Measurements from ENCODE around the gene FGF12. TPM values are rescaled to one million over a fixed set of nuclear protein-coding genes. Genes with fewer than 3 reads are reported as not detected.

Gene FGF12
- total RNA-seq, 4 donors from 2014 or later: 1.0 to 4.4 (median 1.3) TPM; not detected in 1

GRCh38 chr3:192422321-192422996 is 304.9 kb downstream of the FGF12 start:
- no peaks in the 10 kb centered on the region for H3K9me3 ChIP-seq
- H3K36me3 ChIP-seq: no peaks in the 10 kb centered on the region
- no peak for DNase-seq
- H3K4me3 ChIP-seq: no peak overlapping the region
- no peak overlapping the region for H3K27ac ChIP-seq
- no peak for TF ChIP-seq POLR2A (IDR thresholded peaks at IDR 0.05)
- TF ChIP-seq CTCF (IDR thresholded peaks at IDR 0.05): no peak
- no peaks in the 10 kb centered on the region for H3K4me1 ChIP-seq
- H3K27me3 ChIP-seq: no peaks in the 10 kb centered on the region
- intact Hi-C loops (cut with DNase I; ENCODE audit: low total_unique reads): no loop called here

- TF ChIP-seq POLR2A (IDR thresholded peaks at IDR 0.05) (no peak), CTCF (IDR thresholded peaks at IDR 0.05) (no peak)
- no peaks in the 10 kb centered on the region for H3K27me3 ChIP-seq
- intact Hi-C loops (cut with DNase I; ENCODE audit: low total_unique reads): no loop called here
- H3K27ac ChIP-seq: no peak overlapping the region
- no peaks in the 10 kb centered on the region for H3K4me1 ChIP-seq
- H3K36me3 ChIP-seq: no peaks in the 10 kb centered on the region
- H3K9me3 ChIP-seq: no peaks in the 10 kb centered on the region
- H3K4me3 ChIP-seq: no peak overlapping the region
- DNase-seq: no peak
These were observed 308.0 kb downstream of the FGF12 start for GRCh38 chr3:192419312-192419711.

GRCh38 chr3:192417559-192418055 is 309.7 kb downstream of the FGF12 start:
- Histone ChIP-seq H3K4me1 (no peaks in the 10 kb centered on the region), H3K9me3 (no peaks in the 10 kb centered on the region), H3K4me3 (no peak overlapping the region), H3K27me3 (no peaks in the 10 kb centered on the region), H3K27ac (no peak overlapping the region), H3K36me3 (no peaks in the 10 kb centered on the region)
- TF ChIP-seq POLR2A (IDR thresholded peaks at IDR 0.05): no peak
- TF ChIP-seq CTCF (IDR thresholded peaks at IDR 0.05): no peak
- intact Hi-C loops (cut with DNase I; ENCODE audit: low total_unique reads): no loop called here
- no peak for DNase-seq

- H3K36me3 ChIP-seq: no peaks in the 10 kb centered on the region
- H3K27ac ChIP-seq: no peak overlapping the region
- H3K4me3 ChIP-seq: no peak overlapping the region
- TF ChIP-seq POLR2A (IDR thresholded peaks at IDR 0.05) (no peak), CTCF (IDR thresholded peaks at IDR 0.05) (no peak)
- intact Hi-C loops (cut with DNase I; ENCODE audit: low total_unique reads): no loop called here
- no peak for DNase-seq
- no peaks in the 10 kb centered on the region for H3K9me3 ChIP-seq
- H3K27me3 ChIP-seq: no peaks in the 10 kb centered on the region
- no peaks in the 10 kb centered on the region for H3K4me1 ChIP-seq
These were observed 310.3 kb downstream of the FGF12 start for GRCh38 chr3:192417017-192417416.

- intact Hi-C loops (cut with DNase I; ENCODE audit: low total_unique reads): no loop called here
- no peaks in the 10 kb centered on the region for H3K27me3 ChIP-seq
- no peak for DNase-seq
- TF ChIP-seq CTCF (IDR thresholded peaks at IDR 0.05) (no peak), POLR2A (IDR thresholded peaks at IDR 0.05) (no peak)
- no peak overlapping the region for H3K4me3 ChIP-seq
- no peak overlapping the region for H3K27ac ChIP-seq
- H3K4me1 ChIP-seq: peaks cover 0 to 3% of the 10 kb centered on the region in 2 donors
- no peaks in the 10 kb centered on the region for H3K36me3 ChIP-seq
- H3K9me3 ChIP-seq: no peaks in the 10 kb centered on the region
These were observed 313.9 kb downstream of the FGF12 start for GRCh38 chr3:192413461-192413860.
